HepG2 (cell line): ENCODE data around the gene USP20. TPM values are rescaled to one million over a fixed set of nuclear protein-coding genes. Genes with fewer than 3 reads are reported as not detected.

Source experiments
- DMAP1 ChIP-seq: IDR thresholded peaks from 2 replicates; pipeline ENCODE4 v1.6.1; 2016
- HNF1A ChIP-seq, 2 experiments: sonication (generic) in 1 of 2; formaldehyde crosslinking in 1 of 2; IDR thresholded peaks; 2 replicates each; pipeline versions ENCODE4 v1.4.0 to v1.6.1; 2016 to 2020; ENCODE audit warnings: borderline replicate concordance in 1 of 2, low read depth in 1 of 2, mild to moderate bottlenecking in 1 of 2, missing genetic modification reagents in 1 of 2
- ISL2 ChIP-seq: sonication (generic); formaldehyde crosslinking; IDR thresholded peaks from 2 replicates; pipeline ENCODE4 v1.5.0; 2020; ENCODE audit warnings: missing genetic modification reagents
- KDM5B ChIP-seq: sonication (generic); formaldehyde crosslinking; IDR thresholded peaks from 2 replicates; pipeline ENCODE4 v1.4.0; 2020; ENCODE audit warnings: missing genetic modification reagents, mild to moderate bottlenecking, borderline replicate concordance
- MED1 ChIP-seq: sonication (generic); formaldehyde crosslinking; IDR thresholded peaks from 2 replicates; pipeline ENCODE4 v1.4.0; 2020; ENCODE audit warnings: missing genetic modification reagents
- MYC ChIP-seq: sonication (generic); formaldehyde crosslinking; IDR thresholded peaks from 2 replicates; pipeline ENCODE4 v1.9.0; 2021; ENCODE audit warnings: missing genetic modification reagents, borderline replicate concordance
- NR2C2 ChIP-seq: sonication (generic); formaldehyde crosslinking; IDR thresholded peaks from 2 replicates; pipeline ENCODE4 v1.4.0; 2020; ENCODE audit warnings: missing genetic modification reagents, mild to moderate bottlenecking, moderate library complexity, borderline replicate concordance
- NR2F6 ChIP-seq, 2 experiments: IDR thresholded peaks; 2 replicates each; pipeline ENCODE4 v1.6.1; 2016; ENCODE audit warnings: antibody characterized with exemption in 1 of 2, mild to moderate bottlenecking in 1 of 2
- PATZ1 ChIP-seq: sonication (generic); formaldehyde crosslinking; IDR thresholded peaks from 2 replicates; pipeline ENCODE4 v1.4.0; 2020; ENCODE audit warnings: missing genetic modification reagents
- RFXANK ChIP-seq: IDR thresholded peaks from 2 replicates; pipeline ENCODE4 v1.6.1; 2016
- SOX6 ChIP-seq, 2 experiments: fragments of 450-650 bp in 1 of 2; sonication (generic) in 1 of 2; formaldehyde crosslinking in 1 of 2; IDR thresholded peaks; 2 replicates each; pipeline versions ENCODE4 v1.4.0 to v1.6.1; 2017 to 2020; ENCODE audit warnings: antibody characterized with exemption in 1 of 2, mild to moderate bottlenecking in 1 of 2, missing genetic modification reagents in 1 of 2
- SRSF4 ChIP-seq: fragments of 200-400 bp; formaldehyde crosslinking; IDR thresholded peaks from one replicate; pipeline ENCODE4 v1.6.1; 2018; ENCODE audit warnings: mild to moderate bottlenecking, low read depth, low read length, moderate library complexity; ENCODE audit not compliant: poor library complexity, severe bottlenecking
- THAP11 ChIP-seq: IDR thresholded peaks from 2 replicates; pipeline ENCODE4 v1.6.1; 2016; ENCODE audit warnings: missing biosample characterization, missing genetic modification reagents
- ZBED4 ChIP-seq: sonication (generic); formaldehyde crosslinking; IDR thresholded peaks from 2 replicates; pipeline ENCODE4 v1.4.0; 2020; ENCODE audit warnings: missing genetic modification reagents, borderline replicate concordance
- ZBTB42 ChIP-seq: sonication (generic); formaldehyde crosslinking; IDR thresholded peaks from 2 replicates; pipeline ENCODE4 v1.5.0; 2020; ENCODE audit warnings: mild to moderate bottlenecking, missing genetic modification reagents
- ZFX ChIP-seq: sonication (generic); formaldehyde crosslinking; IDR thresholded peaks from 2 replicates; pipeline ENCODE4 v1.4.0; 2020; ENCODE audit warnings: mild to moderate bottlenecking, low read depth, missing genetic modification reagents, moderate library complexity
- ZNF530 ChIP-seq: sonication (generic); formaldehyde crosslinking; IDR thresholded peaks from 2 replicates; pipeline ENCODE4 v1.5.0; 2020; ENCODE audit warnings: low read depth, mild to moderate bottlenecking, missing genetic modification reagents
- ZNF660 ChIP-seq: sonication (generic); formaldehyde crosslinking; IDR thresholded peaks from 2 replicates; pipeline ENCODE4 v1.5.1; 2020; ENCODE audit warnings: mild to moderate bottlenecking, low read depth, missing genetic modification reagents, borderline replicate concordance
- polyA plus RNA-seq, 8 experiments: library from polyadenylated mRNA; depleted of rRNA in 3 of 8; stranded (reverse) in 7 of 8; unstranded in 1 of 8; fragments of >200 nt; fragmentation: Illumina TruSeq in 4 of 8; extraction: Trizol in 4 of 8; gene quantifications; 2 replicates each; pipeline versions ENCODE4 v1.2.1 to v1.2.3, GENCODE V29; 2011 to 2016; ENCODE audit warnings: low read depth in 4 of 8, missing spikeins in 1 of 8, mixed read lengths in 1 of 8; ENCODE audit not compliant: insufficient read depth in 1 of 8
- total RNA-seq, 5 experiments: library from RNA; depleted of rRNA; stranded (reverse); fragments of >200 nt; fragmentation: Illumina TruSeq; extraction: Trizol; gene quantifications; 2 replicates each; pipeline ENCODE4 v1.2.3, GENCODE V29; 2016; ENCODE audit warnings: low read depth in 1 of 5

The USP20 gene
- total and polyA plus RNA-seq, 2 of the 13 experiments (the other 11 are each of a cell fraction or from before 2014, with no cell fraction given) = 4.4 to 5.9 TPM

- TF ChIP-seq ZBED4 (CRISPR knock-in tag) = peak; percentile 30; the same call in 1 of the 2 replicates
- no peak for TF ChIP-seq HNF1A (IDR thresholded peaks at IDR 0.05; ENCODE audit: low read depth)
- TF ChIP-seq HNF1A (CRISPR knock-in tag; IDR thresholded peaks at IDR 0.05; ENCODE audit: borderline replicate concordance) = peak; percentile 46; the same call in 1 of the 2 replicates
- TF ChIP-seq DMAP1 (CRISPR knock-in tag) = peak; percentile 17; the same call in 1 of the 2 replicates
- TF ChIP-seq RFXANK (CRISPR knock-in tag) = 0 out of 2 replicates have a peak, but pooled peaks have one; percentile 48
- TF ChIP-seq SOX6 (IDR thresholded peaks at IDR 0.05) = no peak
- peak; percentile 47 for TF ChIP-seq SOX6 (CRISPR knock-in tag; IDR thresholded peaks at IDR 0.05)
- 0 out of 2 replicates have a peak, but pooled peaks have one; percentile 19 for TF ChIP-seq ISL2 (CRISPR knock-in tag)
- no peak for TF ChIP-seq ZNF660 (CRISPR knock-in tag)
- TF ChIP-seq KDM5B (CRISPR knock-in tag) = 0 out of 2 replicates have a peak, but pooled peaks have one; percentile 42
- no peak for TF ChIP-seq ZNF530 (CRISPR knock-in tag)
- TF ChIP-seq MED1 (CRISPR knock-in tag) = peak; percentile 25; the same call in 1 of the 2 replicates
- no peak for TF ChIP-seq NR2F6 (IDR thresholded peaks at IDR 0.05)
- TF ChIP-seq NR2F6 (CRISPR knock-in tag; IDR thresholded peaks at IDR 0.05) = peak; percentile 58; the same call in 1 of the 2 replicates
- peak; percentile 92 for TF ChIP-seq PATZ1
- peak; percentile 34; the same call in 1 of the 2 replicates for TF ChIP-seq ZFX (CRISPR knock-in tag)
- peak; percentile 61 for TF ChIP-seq THAP11
- 0 out of 2 replicates have a peak, but pooled peaks have one; percentile 38 for TF ChIP-seq ZBTB42 (CRISPR knock-in tag)
- TF ChIP-seq MYC (CRISPR knock-in tag) = peak; percentile 36; the same call in 1 of the 2 replicates
- no peak for TF ChIP-seq SRSF4
- peak; percentile 43; the same call in 1 of the 2 replicates for TF ChIP-seq NR2C2 (CRISPR knock-in tag)
Observed at GRCh38 chr9:129885670-129886106, 50.4 kb downstream of the USP20 start (continued).
